CD4-positive, alpha-beta T cell treated with Interferon alpha-2 for 1 hour (primary cell): ENCODE measurements around the gene STIP1.
"Not testable (repeated sequence)": the region's sequence is repeated elsewhere in the genome, so short reads cannot be mapped to it uniquely, and the experiment has no call there.

ENCODE experiments used
- DNase-seq, 2 donors: peaks; one replicate each; pipeline ENCODE4 v3.0.0-alpha.2; 2020 to 2022

The STIP1 gene

DNA sequence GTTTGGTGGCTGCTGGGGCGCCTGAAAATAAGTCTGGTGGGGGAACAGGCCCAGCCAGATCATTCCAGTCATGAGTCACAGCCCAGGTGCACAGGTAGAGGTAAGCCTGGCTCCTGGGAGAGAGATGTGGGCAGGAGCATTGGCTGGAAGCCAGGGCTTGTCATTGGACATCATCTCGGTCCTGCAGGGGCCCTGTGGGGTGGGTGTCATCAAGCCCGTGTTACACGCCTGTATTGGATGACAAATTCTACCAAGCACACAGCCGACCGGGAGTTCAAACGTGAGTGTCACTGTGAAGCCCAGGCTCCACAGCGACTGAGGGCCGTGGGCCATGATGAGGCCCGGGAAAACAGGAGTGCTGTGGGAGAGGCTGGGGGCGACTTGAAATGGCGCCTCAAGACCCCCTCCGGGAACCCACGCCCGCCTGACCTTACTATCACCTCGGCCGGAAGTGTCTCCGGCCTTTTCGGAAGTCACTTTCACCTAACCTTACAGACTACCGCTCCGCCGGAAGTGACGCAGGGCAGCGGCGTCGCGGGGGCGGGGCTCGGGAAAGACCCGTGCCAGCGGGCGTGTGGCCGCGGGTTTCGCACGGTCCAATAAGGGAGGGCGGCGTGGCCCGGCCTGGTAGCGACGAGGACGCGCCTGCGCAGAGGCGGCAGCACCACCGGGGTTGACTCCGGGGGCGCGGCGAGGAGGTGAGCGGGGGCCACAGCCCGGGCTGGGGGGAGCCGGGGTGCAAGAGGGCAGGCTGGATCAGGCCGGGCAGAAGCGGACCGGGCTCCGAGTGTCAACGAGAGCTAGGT, 54.7 kb downstream of the STIP1 start, which contains the start of gene FKBP2:
Gene FKBP2, plus strand, starts transcription at position 661 of the 806 bp plus-strand sequence. CDS start 1,293 bp downstream, outside the sequence.
- DNase-seq, result peak; percentile 99

DNA sequence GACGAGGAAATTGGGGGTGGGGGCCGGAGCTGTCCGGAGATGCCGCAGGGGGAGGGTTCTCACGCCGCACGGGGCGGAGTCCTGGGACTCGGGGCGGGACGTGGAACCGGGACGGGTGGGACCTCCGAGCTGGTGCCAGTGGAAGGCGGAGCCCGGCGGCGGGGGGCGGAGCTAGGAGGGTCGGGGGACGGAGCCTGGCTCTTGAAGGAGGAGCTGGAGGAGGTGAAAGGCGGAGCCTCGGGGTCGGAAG, 55.2 kb downstream of the STIP1 start:
- DNase-seq, result peak in 1 of 2 donors; percentile 100

DNA sequence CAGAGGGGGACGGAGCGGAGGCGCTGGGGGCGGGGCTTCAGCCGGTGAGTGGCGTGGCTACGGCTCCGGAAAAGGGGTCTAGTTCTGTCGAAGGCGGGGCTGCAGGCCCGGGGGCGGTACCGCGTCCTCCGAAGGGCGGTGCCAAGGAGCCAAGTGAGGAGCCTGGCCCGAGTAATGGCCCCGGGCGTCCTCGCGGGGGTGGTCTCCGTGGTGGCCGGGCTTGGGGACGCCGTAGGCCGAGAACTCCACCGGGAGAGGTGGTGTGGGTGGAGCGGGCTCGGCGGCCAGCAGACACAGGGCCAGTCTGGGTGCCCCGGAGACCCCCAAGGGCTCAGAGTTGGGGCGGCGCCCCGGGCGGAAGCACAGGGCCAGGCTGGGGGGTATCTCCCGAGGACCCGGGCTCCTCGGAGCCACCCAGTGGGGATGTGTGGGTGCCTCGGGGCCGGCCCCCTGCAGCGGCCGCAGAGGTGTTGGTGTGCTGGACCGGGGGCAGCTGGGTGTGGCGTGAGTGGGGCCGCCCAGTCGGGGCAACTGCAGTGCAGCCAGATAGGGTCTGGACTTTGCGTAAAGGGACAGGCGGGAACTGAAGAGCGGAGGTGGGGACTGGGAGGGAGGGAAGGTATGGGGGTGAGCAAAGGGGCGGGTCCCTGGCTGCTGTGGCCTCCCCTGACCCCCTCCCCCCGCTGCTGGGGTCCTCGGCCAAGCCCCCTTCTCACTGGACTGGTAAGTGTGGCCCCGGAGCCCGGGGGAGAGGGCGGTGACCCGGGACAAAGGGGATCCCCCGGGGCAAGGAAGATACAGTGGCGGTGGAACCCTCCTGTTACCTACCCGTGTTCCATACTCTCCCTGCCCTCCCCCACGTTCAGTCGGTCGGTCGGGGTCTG, 55.8 kb downstream of the STIP1 start:
- peak; percentile 24 to 100 for DNase-seq

- no peak for DNase-seq
Observed at GRCh38 chr11:64243236-64243854, 57.4 kb downstream of the STIP1 start.

GRCh38 chr11:64244107-64244506, 58.1 kb downstream of the STIP1 start:
- no peak for DNase-seq

DNA sequence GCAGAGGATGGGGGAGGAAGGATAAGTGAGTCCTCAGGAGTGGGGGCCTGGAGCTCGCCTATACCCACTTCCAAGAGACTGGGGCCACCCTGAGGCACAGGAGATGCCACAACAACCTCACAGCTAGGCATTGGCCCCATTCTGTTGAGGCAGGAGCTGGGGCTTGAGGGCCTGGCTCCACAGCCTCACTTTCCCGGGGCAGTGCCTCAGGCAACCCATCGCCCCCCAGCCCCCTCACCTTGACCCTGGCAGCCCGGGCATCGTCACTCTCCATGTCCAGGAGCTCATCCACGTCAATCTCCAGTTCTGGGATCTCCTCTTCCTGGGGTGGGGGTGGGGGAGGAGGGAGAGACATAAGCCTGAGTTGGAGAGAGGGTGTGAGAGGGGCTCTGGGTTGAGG, 59.0 kb downstream of the STIP1 start:
- DNase-seq, result no peak

DNA sequence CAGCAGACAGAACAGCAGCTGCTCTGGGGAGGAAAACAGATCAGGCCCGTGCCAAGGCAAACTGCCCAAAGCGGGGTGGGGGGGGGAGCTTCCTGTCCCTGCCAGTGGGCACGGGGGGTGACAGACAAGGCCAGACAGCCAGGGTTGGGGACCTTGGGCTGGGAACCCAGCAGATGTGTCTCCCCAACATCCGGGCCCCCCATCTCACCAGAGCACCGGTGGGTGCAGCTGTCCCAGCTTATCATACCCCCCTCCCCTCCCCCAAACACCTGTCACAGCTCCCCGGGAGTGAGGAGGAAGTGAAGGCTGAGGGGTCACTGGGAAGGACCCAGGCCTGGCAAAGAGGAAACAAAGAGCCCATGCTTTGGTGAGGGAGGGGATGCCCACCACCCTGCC, 59.4 kb downstream of the STIP1 start:
- DNase-seq, result peak; percentile 40 to 59

- peak; percentile 61 to 63 for DNase-seq
Observed at GRCh38 chr11:64245797-64246620, 60.0 kb downstream of the STIP1 start.

- DNase-seq, result not testable (repeated sequence)
Observed at GRCh38 chr11:64246621-64246870, 60.6 kb downstream of the STIP1 start.

DNA sequence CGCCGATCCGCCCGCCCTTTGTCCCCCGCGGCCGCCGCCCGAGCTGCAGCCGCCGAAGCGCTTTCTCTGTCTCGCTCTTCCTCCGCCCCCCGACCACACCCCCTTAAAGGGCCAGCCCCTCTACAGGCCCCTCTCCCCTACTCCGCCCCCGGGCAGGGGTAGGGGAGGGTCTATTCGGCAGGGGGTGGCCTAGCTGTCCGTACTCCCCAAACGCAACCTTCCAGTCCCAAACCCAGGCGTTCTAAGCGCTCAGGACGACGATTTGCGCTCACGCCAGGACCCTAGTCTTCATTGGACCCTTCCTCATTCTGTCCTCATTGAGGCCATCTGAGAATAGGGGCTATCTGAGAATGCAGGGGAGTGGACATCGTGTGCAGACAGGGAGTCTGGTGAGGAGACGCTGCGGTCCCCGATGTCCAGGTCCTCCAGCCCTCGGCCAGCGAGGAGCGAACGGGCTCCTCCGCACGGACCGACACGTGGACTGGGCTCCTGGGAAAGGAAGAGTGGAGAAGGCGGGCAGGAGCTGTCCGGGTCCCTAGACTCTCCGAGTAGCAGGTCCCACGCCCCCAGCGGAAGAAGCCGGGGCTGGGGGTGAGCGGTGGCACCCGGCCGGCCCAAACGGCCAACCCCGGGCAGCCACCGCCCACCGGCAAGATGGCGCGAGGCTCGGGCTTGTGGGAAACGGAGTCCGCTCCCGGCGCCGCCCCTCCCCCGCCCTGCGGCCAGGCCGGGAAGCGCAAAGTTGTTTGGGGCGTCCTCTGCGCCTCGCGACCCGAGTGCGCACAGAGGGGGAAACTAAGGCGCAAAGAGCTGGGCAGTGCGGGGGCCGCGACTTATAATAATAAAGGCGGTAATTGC, 61.1 kb downstream of the STIP1 start, which contains the start of gene PPP1R14B:
Gene PPP1R14B, minus strand, starts transcription at position 73 of the 858 bp plus-strand sequence. CDS start 270 bp downstream, outside the sequence.
- peak; percentile 78 to 82 for DNase-seq

- no peak for DNase-seq
Observed at GRCh38 chr11:64247729-64248531, 62.0 kb downstream of the STIP1 start.

DNA sequence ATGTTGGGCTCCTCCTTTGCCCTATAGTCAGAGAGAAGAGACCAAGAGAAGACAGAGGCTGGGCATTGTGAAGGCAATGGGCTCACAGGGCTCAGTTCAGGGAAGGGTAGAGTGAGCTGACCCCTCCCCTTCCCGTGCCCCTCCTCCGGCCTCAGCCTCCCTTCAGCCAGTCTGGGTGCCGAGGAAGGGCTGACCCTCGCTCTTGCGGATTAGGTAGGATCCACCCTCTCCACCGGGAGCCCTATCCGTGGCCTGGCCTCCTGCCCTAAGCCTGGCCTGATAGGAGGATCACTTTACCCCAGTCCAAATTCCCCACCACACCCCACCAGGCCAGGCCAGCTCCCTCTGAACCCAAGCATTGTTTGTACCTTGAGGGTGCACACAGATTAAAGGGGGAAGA, 62.6 kb downstream of the STIP1 start:
- no peak for DNase-seq

- DNase-seq, result no peak
Observed at GRCh38 chr11:64249038-64249437, 63.1 kb downstream of the STIP1 start.

DNA sequence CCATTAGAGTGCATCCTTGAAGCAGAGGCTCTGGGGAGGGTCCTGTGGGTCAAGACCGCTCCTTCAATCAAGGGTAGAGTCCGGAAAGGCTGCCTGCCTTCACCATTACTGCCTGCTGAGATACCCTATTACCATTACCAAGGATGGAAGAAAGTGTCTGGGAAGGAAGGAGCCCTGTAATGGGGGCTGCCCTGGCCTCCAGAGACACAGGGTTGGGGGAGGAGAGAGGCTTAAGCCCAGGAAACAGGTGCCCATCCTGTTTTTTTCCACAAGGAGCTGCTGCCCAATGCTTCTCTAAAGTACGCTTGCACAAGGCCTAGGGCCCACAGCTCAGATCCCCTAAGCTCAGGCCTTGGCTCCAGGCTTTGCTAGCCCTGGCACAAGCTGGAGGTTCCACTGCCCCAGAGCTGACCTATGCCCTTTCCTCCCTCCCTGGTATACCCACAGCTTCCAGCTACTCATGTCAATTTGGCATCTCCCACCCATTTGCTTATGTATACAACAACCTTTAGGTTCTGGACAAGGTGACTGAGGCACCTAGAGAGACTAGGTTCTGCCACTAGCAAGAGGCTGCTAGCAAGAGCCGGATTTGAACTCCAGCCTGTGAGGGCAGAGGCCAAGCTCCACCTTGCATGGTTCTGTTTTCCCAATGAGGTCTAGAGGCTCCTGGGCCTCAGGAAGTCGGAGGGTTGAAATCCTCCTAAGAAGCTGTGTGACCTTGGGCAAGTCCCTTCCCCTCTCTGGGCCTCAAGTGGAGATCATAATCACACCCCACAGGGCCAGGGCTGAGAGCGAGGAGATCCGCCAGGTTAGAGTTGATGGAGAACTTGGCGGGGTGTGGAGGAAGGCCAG, 63.8 kb downstream of the STIP1 start:
- DNase-seq, result no peak

DNA sequence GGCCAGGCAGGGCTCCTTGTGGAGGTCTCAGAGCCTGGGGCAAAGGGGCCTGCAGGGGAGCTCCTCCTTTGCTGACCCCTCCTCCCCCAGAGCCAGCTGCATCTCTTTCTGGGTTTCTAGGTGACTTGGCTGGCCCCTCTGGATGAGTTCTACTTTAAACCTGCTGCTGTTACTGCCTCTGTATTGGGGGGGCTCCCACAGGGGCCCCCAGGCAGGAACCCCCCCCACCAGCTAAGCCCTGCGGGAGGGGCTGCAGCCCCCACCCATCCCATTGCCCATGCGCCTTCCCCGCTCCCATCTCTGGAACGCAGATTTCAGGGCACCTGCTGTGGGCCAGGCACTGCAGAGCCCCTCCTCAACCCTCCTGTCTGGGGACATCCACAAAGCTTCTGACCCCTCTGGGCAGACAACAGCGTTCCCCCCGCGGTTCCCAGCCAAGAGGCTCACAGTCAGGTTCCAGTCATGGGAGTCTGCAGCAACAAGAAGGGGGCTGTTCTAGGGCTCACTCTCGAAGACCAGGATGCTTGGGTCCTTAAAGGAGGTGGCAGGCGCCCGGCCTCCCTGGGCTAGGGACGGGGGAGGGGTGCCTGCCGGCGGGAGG, 64.5 kb downstream of the STIP1 start:
- no peak for DNase-seq

DNA sequence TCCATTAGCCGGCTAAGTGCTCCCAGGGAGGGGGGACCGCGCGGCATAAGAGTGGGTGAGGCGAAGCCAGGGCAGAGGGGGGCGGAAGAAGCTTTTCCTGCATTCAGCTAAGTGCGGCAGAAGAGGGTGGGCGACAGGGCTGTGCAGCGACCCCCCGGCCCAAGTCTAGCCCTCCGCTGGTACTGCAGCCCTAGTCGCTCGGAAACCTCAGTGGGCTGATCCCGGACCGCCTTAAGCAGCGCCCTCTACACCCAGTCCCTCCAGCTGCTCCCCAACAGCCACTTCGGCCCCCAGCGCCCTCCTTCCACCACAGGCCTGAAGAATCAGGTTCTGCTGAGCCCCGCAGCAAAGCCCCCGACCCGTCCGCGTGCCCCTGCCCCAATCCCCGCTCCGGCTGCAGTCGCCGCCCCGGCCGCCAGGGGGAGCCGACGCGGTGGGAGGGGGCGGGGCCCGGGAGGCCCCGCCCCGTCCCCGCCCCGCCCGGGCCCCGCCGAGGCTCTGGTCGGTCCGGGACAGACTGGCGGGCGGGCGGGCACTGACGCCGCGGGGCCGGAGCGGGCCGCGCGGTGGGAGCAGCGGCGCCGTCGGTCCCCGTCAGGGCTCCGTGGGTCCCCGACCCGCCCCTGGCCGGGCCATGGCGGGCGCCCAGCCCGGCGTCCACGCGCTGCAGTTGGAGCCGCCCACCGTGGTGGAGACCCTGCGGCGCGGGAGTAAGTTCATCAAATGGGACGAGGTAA, 65.2 kb downstream of the STIP1 start, which contains the start of gene PLCB3:
Gene PLCB3, plus strand, starts transcription at position 515 of the 737 bp plus-strand sequence. Its CDS starts 120 bp downstream, at position 635.
- peak; percentile 51 to 76 for DNase-seq

- DNase-seq, result no peak
Observed at GRCh38 chr11:64251753-64252002, 65.7 kb downstream of the STIP1 start.

DNA sequence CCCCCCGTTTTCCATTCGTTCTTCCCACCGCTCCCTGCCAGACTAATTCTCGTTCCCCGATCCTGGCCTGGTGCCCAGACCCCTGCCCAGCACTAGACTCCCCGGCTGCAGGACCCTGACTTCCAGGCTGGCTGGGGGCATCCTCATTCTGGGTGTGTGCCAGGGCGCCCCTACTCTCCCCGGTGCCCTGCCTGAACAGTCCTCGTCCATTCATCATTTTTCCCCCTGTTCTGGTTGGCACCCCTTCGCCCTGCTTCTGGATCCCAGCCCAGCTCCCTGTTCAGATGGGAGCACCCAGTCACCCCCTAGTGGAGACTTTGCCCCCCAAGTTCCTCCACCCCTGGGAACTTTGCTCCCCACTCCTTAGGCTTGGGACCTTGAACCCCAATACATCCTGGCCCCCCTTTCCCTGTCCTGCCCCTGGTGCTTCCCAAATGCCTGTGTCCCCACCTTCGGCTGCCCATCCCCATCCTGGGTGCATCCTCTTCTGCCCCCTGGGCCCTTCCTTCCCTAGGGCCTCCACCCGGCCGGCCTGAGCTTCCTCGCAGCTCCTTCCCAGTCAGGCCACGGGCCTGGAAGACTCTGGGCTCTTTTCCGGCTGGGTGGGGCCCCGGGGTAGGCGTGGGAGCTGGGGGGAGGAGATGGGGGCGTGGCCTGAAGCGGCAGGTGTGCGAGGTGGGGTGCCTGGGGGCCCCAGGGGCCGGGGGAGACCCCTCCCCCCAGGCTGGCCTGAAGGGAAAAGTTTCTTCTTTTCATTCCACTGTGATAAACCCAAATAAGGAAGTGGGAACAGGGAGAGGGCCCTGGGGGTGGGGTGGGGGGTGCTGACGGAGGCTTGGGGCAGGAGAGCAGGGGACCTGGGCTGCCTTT, 66.3 kb downstream of the STIP1 start:
- no peak for DNase-seq
